Prostate gland (tissue), 2 donors: ENCODE results near the gene OPA1.

Experiments used
- POLR2A ChIP-seq: fragments of 450-650 bp; IDR thresholded peaks from one replicate; pipeline ENCODE4 v1.6.1; 2016; ENCODE audit warnings: antibody characterized with exemption, mild to moderate bottlenecking
- TF ChIP-seq, protein P1 (sequence below), 4 experiments: fragments of 200-600 bp in 2 of 4; fragments of 450-650 bp in 2 of 4; sonication (generic) in 2 of 4; IDR thresholded peaks; 1 replicate in 3 of 4; 2 replicates in 1 of 4; pipeline ENCODE4 v1.5.1; 2016 to 2019; ENCODE audit warnings: antibody characterized with exemption in 4 of 4, mild to moderate bottlenecking in 2 of 4, moderate library complexity in 2 of 4

GRCh38 chr3:193640165-193640715 is 47.2 kb downstream of the OPA1 start:
- TF ChIP-seq, protein P1, sequence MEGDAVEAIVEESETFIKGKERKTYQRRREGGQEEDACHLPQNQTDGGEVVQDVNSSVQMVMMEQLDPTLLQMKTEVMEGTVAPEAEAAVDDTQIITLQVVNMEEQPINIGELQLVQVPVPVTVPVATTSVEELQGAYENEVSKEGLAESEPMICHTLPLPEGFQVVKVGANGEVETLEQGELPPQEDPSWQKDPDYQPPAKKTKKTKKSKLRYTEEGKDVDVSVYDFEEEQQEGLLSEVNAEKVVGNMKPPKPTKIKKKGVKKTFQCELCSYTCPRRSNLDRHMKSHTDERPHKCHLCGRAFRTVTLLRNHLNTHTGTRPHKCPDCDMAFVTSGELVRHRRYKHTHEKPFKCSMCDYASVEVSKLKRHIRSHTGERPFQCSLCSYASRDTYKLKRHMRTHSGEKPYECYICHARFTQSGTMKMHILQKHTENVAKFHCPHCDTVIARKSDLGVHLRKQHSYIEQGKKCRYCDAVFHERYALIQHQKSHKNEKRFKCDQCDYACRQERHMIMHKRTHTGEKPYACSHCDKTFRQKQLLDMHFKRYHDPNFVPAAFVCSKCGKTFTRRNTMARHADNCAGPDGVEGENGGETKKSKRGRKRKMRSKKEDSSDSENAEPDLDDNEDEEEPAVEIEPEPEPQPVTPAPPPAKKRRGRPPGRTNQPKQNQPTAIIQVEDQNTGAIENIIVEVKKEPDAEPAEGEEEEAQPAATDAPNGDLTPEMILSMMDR (IDR thresholded peaks at IDR 0.05) = no peak
- TF ChIP-seq POLR2A = no peak
